Vagina (tissue), 2 donors: Measurements from ENCODE around the gene COX7A2L. TPM values are rescaled to one million over a fixed set of nuclear protein-coding genes. Genes with fewer than 3 reads are reported as not detected.

Experiments
- DNase-seq, 2 donors: peaks; one replicate each; pipeline ENCODE4 v3.0.0-alpha.2; 2017; ENCODE audit errors: extremely low spot score in 2 of 2
- H3K27ac ChIP-seq: fragments of 200-600 bp; sonication (generic); one replicate; pipeline ENCODE4 v1.5.1; 2019
- H3K27me3 ChIP-seq: fragments of 200-600 bp; sonication (generic); one replicate; pipeline ENCODE4 v1.5.1; 2019
- H3K36me3 ChIP-seq, 2 donors: fragments of 200-600 bp; sonication (generic); one replicate each; pipeline ENCODE4 v1.5.1; 2017 to 2019
- H3K4me1 ChIP-seq: fragments of 200-600 bp; sonication (generic); one replicate; pipeline ENCODE4 v1.5.1; 2019
- H3K4me3 ChIP-seq, 2 donors: fragments of 200-600 bp; sonication (generic); 1 replicate in 1 of 2; 2 replicates in 1 of 2; pipeline ENCODE4 v1.5.1; 2016 to 2019
- H3K9me3 ChIP-seq: fragments of 200-600 bp; sonication (generic); one replicate; pipeline ENCODE4 v1.5.1; 2019
- CTCF ChIP-seq, 3 experiments: fragments of 450-650 bp in 2 of 3; fragments of 200-600 bp in 1 of 3; sonication (generic) in 1 of 3; IDR thresholded peaks; one replicate each; pipeline ENCODE4 v1.5.1; 2017 to 2019; ENCODE audit warnings: antibody characterized with exemption in 3 of 3, mild to moderate bottlenecking in 2 of 3, moderate library complexity in 2 of 3
- POLR2A ChIP-seq, 2 donors: fragments of 450-650 bp; IDR thresholded peaks; one replicate each; pipeline ENCODE4 v1.6.1; 2017; ENCODE audit warnings: antibody characterized with exemption in 2 of 2, mild to moderate bottlenecking in 2 of 2, moderate library complexity in 2 of 2
- POLR2AphosphoS5 ChIP-seq, 2 donors: sonication (generic); formaldehyde crosslinking; IDR thresholded peaks; one replicate each; pipeline ENCODE4 v1.9.0; 2017; ENCODE audit warnings: antibody characterized with exemption in 2 of 2, mild to moderate bottlenecking in 2 of 2, low read depth in 1 of 2; ENCODE audit not compliant: insufficient read depth in 1 of 2
- intact Hi-C: fragments of 100-400 bp; cut with DNase I; formaldehyde crosslinking; loops from one replicate; pipeline ENCODE4 v1.15.1; 2023
- total RNA-seq: library from RNA; depleted of rRNA; stranded (reverse); fragments of >200 nt; gene quantifications from one replicate; pipeline ENCODE4 v1.2.3, GENCODE V29; 2016

The COX7A2L gene
- total RNA-seq, 1 donor from 2014 or later = 83.2 TPM

GRCh38 chr2:42300527-42300926 lies 60.5 kb downstream of the COX7A2L start:
- peaks cover 0 to 27% of the 10 kb centered on the region in 2 donors for H3K36me3 ChIP-seq
- no peaks in the 10 kb centered on the region for H3K27me3 ChIP-seq
- H3K4me1 ChIP-seq = no peaks in the 10 kb centered on the region
- DNase-seq = no peak
- intact Hi-C loops = no loop called here
- no peak overlapping the region for H3K27ac ChIP-seq
- H3K4me3 ChIP-seq = no peak overlapping the region
- H3K9me3 ChIP-seq = no peaks in the 10 kb centered on the region
- TF ChIP-seq CTCF (IDR thresholded peaks at IDR 0.05) (no peak), POLR2A (IDR thresholded peaks at IDR 0.05) (no peak), POLR2AphosphoS5 (IDR thresholded peaks at IDR 0.05; ENCODE audit: insufficient read depth in 1 of 2, low read depth in 1 of 2) (no peak)

Other genes starting within 250 kb of the COX7A2L start
- gene EML4, start 191.9 kb downstream of the COX7A2L start, total RNA-seq = 26.0 TPM
- 0.74 TPM for gene KCNG3, start 132.8 kb upstream of the COX7A2L start, total RNA-seq
- 46.7 TPM for gene MTA3, start 207.4 kb upstream of the COX7A2L start, total RNA-seq